Kidney epithelial cell (primary cell): ENCODE measurements around the gene ABLIM1. TPM values are rescaled to one million over a fixed set of nuclear protein-coding genes. Genes with fewer than 3 reads are reported as not detected.

Experiments used
- DNase-seq: peaks from one replicate; pipeline ENCODE4 v3.0.0-alpha.2; 2010; ENCODE audit warnings: low read depth
- H3K27me3 ChIP-seq: 2 replicates; pipeline ENCODE4 v1.6.0; 2011; ENCODE audit warnings: low read length; ENCODE audit not compliant: control insufficient read depth, insufficient read depth
- H3K36me3 ChIP-seq: 2 replicates; pipeline ENCODE4 v1.5.1; 2011; ENCODE audit warnings: low read length; ENCODE audit not compliant: control insufficient read depth, insufficient read depth
- H3K4me3 ChIP-seq: 2 replicates; pipeline ENCODE4 v1.5.1; 2011; ENCODE audit warnings: low read depth, mild to moderate bottlenecking, control low read depth, low read length
- total RNA-seq: library from RNA; depleted of rRNA; stranded (reverse); fragments of >200 nt; gene quantifications from 2 replicates; pipeline ENCODE4 v1.2.3, GENCODE V29; 2015
- TF ChIP-seq, protein P1 (sequence below): IDR thresholded peaks from 2 replicates; pipeline ENCODE4 v1.5.1; 2011; ENCODE audit warnings: mild to moderate bottlenecking, moderate library complexity, low read length, control low read depth, inconsistent platforms; ENCODE audit not compliant: insufficient read depth, poor library complexity, severe bottlenecking

The ABLIM1 gene
- total RNA-seq, 1 donor from 2014 or later: 41.9 TPM

GRCh38 chr10:114603948-114604347 lies 54.1 kb downstream of the ABLIM1 start:
- H3K27me3 ChIP-seq: no peaks in the 10 kb centered on the region
- no peak overlapping the region for H3K4me3 ChIP-seq
- DNase-seq: no peak
- H3K36me3 ChIP-seq: no peaks in the 10 kb centered on the region
- TF ChIP-seq, protein P1, sequence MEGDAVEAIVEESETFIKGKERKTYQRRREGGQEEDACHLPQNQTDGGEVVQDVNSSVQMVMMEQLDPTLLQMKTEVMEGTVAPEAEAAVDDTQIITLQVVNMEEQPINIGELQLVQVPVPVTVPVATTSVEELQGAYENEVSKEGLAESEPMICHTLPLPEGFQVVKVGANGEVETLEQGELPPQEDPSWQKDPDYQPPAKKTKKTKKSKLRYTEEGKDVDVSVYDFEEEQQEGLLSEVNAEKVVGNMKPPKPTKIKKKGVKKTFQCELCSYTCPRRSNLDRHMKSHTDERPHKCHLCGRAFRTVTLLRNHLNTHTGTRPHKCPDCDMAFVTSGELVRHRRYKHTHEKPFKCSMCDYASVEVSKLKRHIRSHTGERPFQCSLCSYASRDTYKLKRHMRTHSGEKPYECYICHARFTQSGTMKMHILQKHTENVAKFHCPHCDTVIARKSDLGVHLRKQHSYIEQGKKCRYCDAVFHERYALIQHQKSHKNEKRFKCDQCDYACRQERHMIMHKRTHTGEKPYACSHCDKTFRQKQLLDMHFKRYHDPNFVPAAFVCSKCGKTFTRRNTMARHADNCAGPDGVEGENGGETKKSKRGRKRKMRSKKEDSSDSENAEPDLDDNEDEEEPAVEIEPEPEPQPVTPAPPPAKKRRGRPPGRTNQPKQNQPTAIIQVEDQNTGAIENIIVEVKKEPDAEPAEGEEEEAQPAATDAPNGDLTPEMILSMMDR: no peak

DNA sequence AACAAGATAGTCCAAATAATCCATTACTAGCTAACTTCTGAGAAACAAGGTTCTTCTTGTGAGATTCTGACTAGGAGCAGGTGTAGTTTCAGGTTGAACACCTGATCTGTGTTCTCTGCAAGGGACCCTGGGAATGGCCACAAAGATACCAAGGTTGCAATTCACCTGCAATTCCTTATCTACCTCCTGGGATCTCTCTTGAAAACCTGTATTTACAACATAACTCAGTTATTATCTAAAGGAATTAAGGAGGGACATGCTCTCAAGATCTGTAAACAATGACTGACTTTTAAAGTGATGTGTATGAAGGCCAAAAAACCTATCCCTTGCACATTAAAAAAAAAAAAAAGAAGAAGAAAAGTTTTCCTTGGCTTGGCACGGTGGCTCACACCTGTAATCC lies 54.8 kb downstream of the ABLIM1 start:
- Histone ChIP-seq H3K36me3 (no peaks in the 10 kb centered on the region), H3K27me3 (no peaks in the 10 kb centered on the region), H3K4me3 (no peak overlapping the region)
- DNase-seq: no peak
- TF ChIP-seq, protein P1: no peak

- Histone ChIP-seq H3K4me3 (no peak overlapping the region), H3K36me3 (no peaks in the 10 kb centered on the region), H3K27me3 (no peaks in the 10 kb centered on the region)
- TF ChIP-seq, protein P1: no peak
- DNase-seq: no peak
Measured at GRCh38 chr10:114600057-114600456, 58.0 kb downstream of the ABLIM1 start.

- no peak for DNase-seq
- TF ChIP-seq, protein P1: no peak
- Histone ChIP-seq H3K4me3 (no peak overlapping the region), H3K36me3 (no peaks in the 10 kb centered on the region), H3K27me3 (no peaks in the 10 kb centered on the region)
Measured at GRCh38 chr10:114596793-114597192, 61.3 kb downstream of the ABLIM1 start.

DNA sequence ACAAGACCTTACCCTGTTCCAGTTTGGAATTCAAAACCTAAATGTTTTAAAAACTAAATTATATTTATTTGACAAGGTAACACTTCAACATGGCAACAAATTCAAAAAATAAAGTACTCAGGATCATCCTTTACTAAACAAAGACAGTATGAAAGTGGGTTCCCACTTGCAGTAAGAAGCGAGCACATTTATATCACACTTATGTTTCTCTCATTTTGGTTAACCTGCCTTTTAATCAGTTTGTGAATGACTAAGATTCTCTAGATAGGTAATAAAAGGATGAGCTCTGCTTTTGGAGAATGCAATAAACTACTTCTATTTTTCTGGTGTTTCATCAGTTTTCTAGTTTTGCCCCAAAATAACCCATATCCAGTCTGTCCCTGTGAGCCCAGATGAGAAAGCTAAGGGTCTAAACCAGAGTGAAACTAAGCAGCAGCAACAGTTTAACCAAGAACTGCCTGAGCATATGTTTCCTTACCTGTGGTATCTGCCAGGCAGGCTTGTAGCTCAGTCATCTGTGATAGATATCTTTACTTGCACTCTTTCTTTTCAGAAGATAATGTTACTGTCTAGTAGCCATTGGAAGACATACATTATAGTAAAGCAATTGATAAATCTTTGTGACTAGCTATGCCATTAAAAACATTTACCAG lies 64.1 kb downstream of the ABLIM1 start:
- no peak for DNase-seq
- H3K36me3 ChIP-seq: no peaks in the 10 kb centered on the region
- H3K27me3 ChIP-seq: no peaks in the 10 kb centered on the region
- H3K4me3 ChIP-seq: no peak overlapping the region
- TF ChIP-seq, protein P1: no peak

- DNase-seq: no peak
- H3K27me3 ChIP-seq: no peaks in the 10 kb centered on the region
- TF ChIP-seq, protein P1: no peak
Measured at GRCh38 chr10:114593240-114593792, 64.8 kb downstream of the ABLIM1 start.

More at GRCh38 chr10:114593240-114593792, 64.8 kb downstream of the ABLIM1 start:
- no peak overlapping the region for H3K4me3 ChIP-seq
- H3K36me3 ChIP-seq: no peaks in the 10 kb centered on the region
